ENCODE results near the gene PRR5L. TPM values are rescaled to one million over a fixed set of nuclear protein-coding genes. Genes with fewer than 3 reads are reported as not detected.

Gene PRR5L
- polyA plus RNA-seq, 3 donors = 13.2 to 19.7 (median 16.2) TPM

GRCh38 chr11:36273110-36273509, 23.0 kb upstream of the PRR5L start:
- no peak for DNase-seq (ENCODE audit: extremely low read depth in 1 of 11, low read depth in 9 of 11, low spot score in 4 of 11)

GRCh38 chr11:36274414-36274813, 21.7 kb upstream of the PRR5L start:
- DNase-seq (ENCODE audit: extremely low read depth in 1 of 11, low read depth in 9 of 11, low spot score in 4 of 11) = no peak

- peak in 4 of 11 donors; percentile 29 to 61 (median 46) for DNase-seq (ENCODE audit: extremely low read depth in 1 of 11, low read depth in 9 of 11, low spot score in 4 of 11)
Measured at GRCh38 chr11:36278531-36279282, 17.4 kb upstream of the PRR5L start.

- DNase-seq (ENCODE audit: extremely low read depth in 1 of 11, low read depth in 9 of 11, low spot score in 4 of 11) = no peak
Measured at GRCh38 chr11:36280531-36280930, 15.6 kb upstream of the PRR5L start.

- DNase-seq (ENCODE audit: extremely low read depth in 1 of 11, low read depth in 9 of 11, low spot score in 4 of 11) = no peak
Measured at GRCh38 chr11:36281850-36282249, 14.2 kb upstream of the PRR5L start.

- no peak for DNase-seq (ENCODE audit: extremely low read depth in 1 of 11, low read depth in 9 of 11, low spot score in 4 of 11)
Measured at GRCh38 chr11:36282926-36283325, 13.2 kb upstream of the PRR5L start.

GRCh38 chr11:36288442-36289225, 7.5 kb upstream of the PRR5L start:
- DNase-seq (ENCODE audit: extremely low read depth in 1 of 11, low read depth in 9 of 11, low spot score in 4 of 11) = no peak

GRCh38 chr11:36289226-36289852, 6.7 kb upstream of the PRR5L start, which contains the start of gene COMMD9:
TSS of gene COMMD9 (minus strand) at chr11:36289424. CDS start at chr11:36289412, 12 bp downstream.
- DNase-seq (ENCODE audit: extremely low read depth in 1 of 11, low read depth in 9 of 11, low spot score in 4 of 11) = peak; percentile 75 to 92 (median 87)

- DNase-seq (ENCODE audit: extremely low read depth in 1 of 11, low read depth in 9 of 11, low spot score in 4 of 11) = no peak
Measured at GRCh38 chr11:36292311-36292722, 3.8 kb upstream of the PRR5L start.

GRCh38 chr11:36296884-36297543, 926 bp downstream of the PRR5L start:
- no peak for DNase-seq (ENCODE audit: extremely low read depth in 1 of 11, low read depth in 9 of 11, low spot score in 4 of 11)

- DNase-seq (ENCODE audit: extremely low read depth in 1 of 11, low read depth in 9 of 11, low spot score in 4 of 11) = no peak
Measured at GRCh38 chr11:36300650-36301049, 4.6 kb downstream of the PRR5L start.

- DNase-seq (ENCODE audit: extremely low read depth in 1 of 11, low read depth in 9 of 11, low spot score in 4 of 11) = no peak
Measured at GRCh38 chr11:36304351-36304750, 8.3 kb downstream of the PRR5L start.

GRCh38 chr11:36305047-36305446, 9.0 kb downstream of the PRR5L start:
- no peak for DNase-seq (ENCODE audit: extremely low read depth in 1 of 11, low read depth in 9 of 11, low spot score in 4 of 11)

GRCh38 chr11:36306888-36307287, 10.8 kb downstream of the PRR5L start:
- peak in 1 of 11 donors; percentile 22 for DNase-seq (ENCODE audit: extremely low read depth in 1 of 11, low read depth in 9 of 11, low spot score in 4 of 11)

GRCh38 chr11:36308577-36308976, 12.5 kb downstream of the PRR5L start:
- DNase-seq (ENCODE audit: extremely low read depth in 1 of 11, low read depth in 9 of 11, low spot score in 4 of 11) = no peak

GRCh38 chr11:36309779-36310178, 13.7 kb downstream of the PRR5L start:
- no peak for DNase-seq (ENCODE audit: extremely low read depth in 1 of 11, low read depth in 9 of 11, low spot score in 4 of 11)

- DNase-seq (ENCODE audit: extremely low read depth in 1 of 11, low read depth in 9 of 11, low spot score in 4 of 11) = no peak
Measured at GRCh38 chr11:36311926-36312595, 16.0 kb downstream of the PRR5L start.

GRCh38 chr11:36312611-36313472, 16.8 kb downstream of the PRR5L start:
- DNase-seq (ENCODE audit: extremely low read depth in 1 of 11, low read depth in 9 of 11, low spot score in 4 of 11) = no peak
